ENCODE results near the gene NDUFA7.

GRCh38 chr19:8304841-8305621 is 16.1 kb downstream of the NDUFA7 start:
- TF ChIP-seq EZH2phosphoT487 (IDR thresholded peaks at IDR 0.05; ENCODE audit: insufficient read depth, low read depth) = no peak
- TF ChIP-seq EZH2 (IDR thresholded peaks at IDR 0.05; ENCODE audit: insufficient read depth, poor library complexity, severe bottlenecking) = no peak
